Osteoblast (primary cell): ENCODE measurements around the gene IGFBP7. TPM values are rescaled to one million over a fixed set of nuclear protein-coding genes. Genes with fewer than 3 reads are reported as not detected.

Source experiments
- DNase-seq: peaks from one replicate; pipeline ENCODE4 v3.0.0; 2011; ENCODE audit warnings: low spot score, mixed read lengths; ENCODE audit not compliant: insufficient read length; ENCODE audit errors: missing footprints
- H2AFZ ChIP-seq: 2 replicates; pipeline ENCODE4 v1.6.0; 2011; ENCODE audit warnings: mild to moderate bottlenecking, low read length
- H3K27ac ChIP-seq: 2 replicates; pipeline ENCODE4 v1.5.1; 2011; ENCODE audit warnings: mild to moderate bottlenecking, low read depth, low read length, moderate library complexity
- H3K27me3 ChIP-seq: 2 replicates; pipeline ENCODE4 v1.6.0; 2012; ENCODE audit warnings: mild to moderate bottlenecking, control low read depth, inconsistent platforms, low read length, moderate library complexity; ENCODE audit not compliant: insufficient read depth
- H3K36me3 ChIP-seq: 2 replicates; pipeline ENCODE4 v1.5.1; 2011; ENCODE audit warnings: mild to moderate bottlenecking, low read length, control low read depth, moderate library complexity; ENCODE audit not compliant: insufficient read depth
- H3K4me1 ChIP-seq: 2 replicates; pipeline ENCODE4 v1.5.1; 2011; ENCODE audit warnings: mild to moderate bottlenecking, low read length, control low read depth, moderate library complexity; ENCODE audit not compliant: insufficient read depth
- H3K4me2 ChIP-seq: 2 replicates; pipeline ENCODE4 v1.6.0; 2011; ENCODE audit warnings: mild to moderate bottlenecking, low read length; ENCODE audit not compliant: insufficient read depth
- H3K4me3 ChIP-seq: fragments of 200-600 bp; sonication (generic); 3 replicates; pipeline ENCODE4 v1.5.1; 2012; ENCODE audit warnings: mild to moderate bottlenecking, low read length, inconsistent platforms; ENCODE audit not compliant: insufficient read depth
- H3K79me2 ChIP-seq: 2 replicates; pipeline ENCODE4 v1.6.0; 2012; ENCODE audit warnings: mild to moderate bottlenecking, low read length, control low read depth, inconsistent platforms; ENCODE audit not compliant: insufficient read depth
- H3K9me3 ChIP-seq: 2 replicates; pipeline ENCODE4 v1.5.1; 2011; ENCODE audit warnings: low read depth, low read length, control low read depth
- H4K20me1 ChIP-seq: 2 replicates; pipeline ENCODE4 v1.6.0; 2012; ENCODE audit warnings: mild to moderate bottlenecking, low read length, control low read depth; ENCODE audit not compliant: insufficient read depth
- CTCF ChIP-seq: IDR thresholded peaks from 2 replicates; pipeline ENCODE4 v1.5.1; 2011; ENCODE audit warnings: mild to moderate bottlenecking, low read depth, low read length, moderate library complexity; ENCODE audit errors: extremely low read depth
- total RNA-seq: library from RNA; depleted of rRNA; stranded (reverse); fragments of >200 nt; gene quantifications from 2 replicates; pipeline ENCODE4 v1.2.3, GENCODE V29; 2012

IGFBP7 gene
- total RNA-seq, 1 donor: 715 TPM

GRCh38 chr4:57068237-57068981 lies 41.8 kb downstream of the IGFBP7 start:
- H3K4me1 ChIP-seq: peaks cover 88% of the 10 kb centered on the region

GRCh38 chr4:57065730-57066482 lies 44.3 kb downstream of the IGFBP7 start:
- H3K36me3 ChIP-seq: peaks cover 40% of the 10 kb centered on the region
- H3K4me3 ChIP-seq: peak overlapping the region; percentile 35
- peaks cover 73% of the 10 kb centered on the region for H3K79me2 ChIP-seq
- DNase-seq: no peak
- H4K20me1 ChIP-seq: no peaks in the 10 kb centered on the region
- no peaks in the 10 kb centered on the region for H3K9me3 ChIP-seq
- peak overlapping the region; percentile 96 for H3K27ac ChIP-seq
- no peak for TF ChIP-seq CTCF
- no peak overlapping the region for H2AFZ ChIP-seq
- peak overlapping the region; percentile 73 for H3K4me2 ChIP-seq
- H3K4me1 ChIP-seq: peaks cover 89% of the 10 kb centered on the region
- no peaks in the 10 kb centered on the region for H3K27me3 ChIP-seq

More at GRCh38 chr4:57068237-57068981, 41.8 kb downstream of the IGFBP7 start:
- TF ChIP-seq CTCF: no peak
- peak overlapping the region; percentile 96 for H3K27ac ChIP-seq
- H3K9me3 ChIP-seq: no peaks in the 10 kb centered on the region
- H3K4me2 ChIP-seq: peak overlapping the region; percentile 30
- H3K4me3 ChIP-seq: no peak overlapping the region
- H2AFZ ChIP-seq: no peak overlapping the region
- H3K79me2 ChIP-seq: peaks cover 73% of the 10 kb centered on the region
- peaks cover 39% of the 10 kb centered on the region for H3K36me3 ChIP-seq
- DNase-seq: no peak
- no peaks in the 10 kb centered on the region for H3K27me3 ChIP-seq
- no peaks in the 10 kb centered on the region for H4K20me1 ChIP-seq

GRCh38 chr4:57064811-57065711 lies 45.1 kb downstream of the IGFBP7 start:
- Histone ChIP-seq H3K79me2 (peaks cover 73% of the 10 kb centered on the region), H3K4me1 (peaks cover 87% of the 10 kb centered on the region), H3K4me2 (peak overlapping the region; percentile 73), H4K20me1 (no peaks in the 10 kb centered on the region), H3K9me3 (no peaks in the 10 kb centered on the region), H3K4me3 (peak overlapping the region; percentile 47), H2AFZ (no peak overlapping the region), H3K27me3 (no peaks in the 10 kb centered on the region), H3K27ac (peak overlapping the region; percentile 96), H3K36me3 (peaks cover 43% of the 10 kb centered on the region)
- no peak for TF ChIP-seq CTCF
- DNase-seq: no peak
